SK-N-SH treated with all-trans-retinoic acid at 6 μM for 48 hours (cell line): ENCODE results near the gene USH2A.
A peak's percentile ranks its signal among the peaks of the same experiment; 100 is the strongest.

Experiments
- ATAC-seq: fragments of 200-7000 bp; cut with Tn5 transposase; 3 replicates; pipeline ENCODE4 v1.9.1; 2020; ENCODE audit warnings: mild to moderate bottlenecking, moderate library complexity
- CSDC2 ChIP-seq: fragments of 250-450 bp; sonication (Bioruptor Pico); IDR thresholded peaks from 2 replicates; pipeline ENCODE4 v1.5.0; 2020; ENCODE audit warnings: mild to moderate bottlenecking, moderate library complexity
- ESRRG ChIP-seq: fragments of 250-450 bp; sonication (Bioruptor Pico); IDR thresholded peaks from 2 replicates; pipeline ENCODE4 v1.6.1; 2021; ENCODE audit warnings: mild to moderate bottlenecking
- GLIS3 ChIP-seq: fragments of 250-450 bp; sonication (Bioruptor Pico); IDR thresholded peaks from 2 replicates; pipeline ENCODE4 v1.5.0; 2020; ENCODE audit warnings: mild to moderate bottlenecking, moderate library complexity
- ISL1 ChIP-seq: fragments of 250-450 bp; sonication (Bioruptor Pico); IDR thresholded peaks from 2 replicates; pipeline ENCODE4 v2.1.2; 2022; ENCODE audit warnings: mild to moderate bottlenecking, moderate library complexity
- OSR1 ChIP-seq: fragments of 250-450 bp; sonication (Bioruptor Pico); IDR thresholded peaks from 2 replicates; pipeline ENCODE4 v1.8.0; 2022; ENCODE audit warnings: moderate library complexity, mild to moderate bottlenecking, inconsistent platforms
- PATZ1 ChIP-seq: fragments of 250-450 bp; sonication (Bioruptor Pico); IDR thresholded peaks from 2 replicates; pipeline ENCODE4 v1.8.0; 2020; ENCODE audit warnings: mild to moderate bottlenecking, moderate library complexity, borderline replicate concordance
- PPARA ChIP-seq: fragments of 250-450 bp; sonication (Bioruptor Pico); IDR thresholded peaks from 2 replicates; pipeline ENCODE4 v1.5.0; 2020; ENCODE audit warnings: mild to moderate bottlenecking, borderline replicate concordance
- RARB ChIP-seq: fragments of 250-450 bp; sonication (Bioruptor Pico); IDR thresholded peaks from 2 replicates; pipeline ENCODE4 v1.8.0; 2021; ENCODE audit warnings: mild to moderate bottlenecking, moderate library complexity
- SNAI2 ChIP-seq: fragments of 250-450 bp; sonication (Bioruptor Pico); IDR thresholded peaks from 2 replicates; pipeline ENCODE4 v1.5.0; 2020; ENCODE audit warnings: mild to moderate bottlenecking, moderate library complexity
- TOX ChIP-seq: fragments of 250-450 bp; sonication (Bioruptor Pico); IDR thresholded peaks from 2 replicates; pipeline ENCODE4 v1.8.0; 2021; ENCODE audit warnings: mild to moderate bottlenecking, moderate library complexity, borderline replicate concordance
- ZC3H10 ChIP-seq: fragments of 250-450 bp; sonication (Bioruptor Pico); IDR thresholded peaks from 2 replicates; pipeline ENCODE4 v1.5.1; 2021; ENCODE audit warnings: mild to moderate bottlenecking, moderate library complexity
- ZFP3 ChIP-seq: fragments of 250-450 bp; sonication (Bioruptor Pico); IDR thresholded peaks from 2 replicates; pipeline ENCODE4 v1.5.0; 2020; ENCODE audit warnings: mild to moderate bottlenecking, moderate library complexity
- ZFP30 ChIP-seq: fragments of 450-650 bp; formaldehyde crosslinking; IDR thresholded peaks from 2 replicates; pipeline ENCODE4 v1.5.0; 2022; ENCODE audit warnings: mild to moderate bottlenecking, moderate library complexity
- ZNF565 ChIP-seq: fragments of 450-650 bp; formaldehyde crosslinking; conservative IDR thresholded peaks from 2 replicates; pipeline ENCODE4 v1.5.0; 2020; ENCODE audit warnings: low read depth, mild to moderate bottlenecking, moderate library complexity
- ZNF70 ChIP-seq: fragments of 450-650 bp; formaldehyde crosslinking; IDR thresholded peaks from 2 replicates; pipeline ENCODE4 v1.5.0; 2020; ENCODE audit warnings: mild to moderate bottlenecking, moderate library complexity
- ZNF8 ChIP-seq: fragments of 450-650 bp; formaldehyde crosslinking; IDR thresholded peaks from 2 replicates; pipeline ENCODE4 v1.5.0; 2020; ENCODE audit warnings: mild to moderate bottlenecking, moderate library complexity
- TF ChIP-seq, protein P1 (sequence below): fragments of 250-450 bp; sonication (Bioruptor Pico); IDR thresholded peaks from 2 replicates; pipeline ENCODE4 v1.5.1; 2021; ENCODE audit warnings: mild to moderate bottlenecking, moderate library complexity
- TF ChIP-seq, protein P2 (sequence below): fragments of 250-450 bp; sonication (Bioruptor Pico); IDR thresholded peaks from 2 replicates; pipeline ENCODE4 v1.5.0; 2020; ENCODE audit warnings: mild to moderate bottlenecking, moderate library complexity

The USH2A gene

DNA sequence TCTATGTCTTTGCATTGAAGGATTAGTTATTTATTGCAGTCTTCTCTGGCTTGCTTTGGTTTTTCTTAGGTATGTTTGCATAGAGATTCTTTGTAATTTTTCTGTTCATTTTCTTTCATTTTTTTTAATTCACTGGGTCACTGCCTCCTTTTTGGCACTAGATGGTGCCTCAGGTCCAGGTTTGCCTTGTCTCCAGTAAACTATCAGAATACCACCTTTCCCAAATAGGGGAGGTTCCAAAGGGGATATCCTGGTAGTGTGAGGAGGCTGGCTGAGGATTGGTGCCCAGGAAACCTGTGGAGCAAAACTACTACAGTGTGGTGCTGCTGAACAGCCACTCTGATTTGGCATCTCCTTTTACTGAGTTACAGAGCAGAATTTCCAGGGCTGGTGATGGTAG is 599.0 kb downstream of the USH2A start:
- TF ChIP-seq ZNF565 (CRISPR knock-in tag) (no peak), ISL1 (CRISPR knock-in tag) (no peak), RARB (CRISPR knock-in tag) (no peak), GLIS3 (CRISPR knock-in tag) (no peak), ZNF8 (CRISPR knock-in tag) (no peak), OSR1 (CRISPR knock-in tag) (no peak), TOX (CRISPR knock-in tag) (no peak), PATZ1 (CRISPR knock-in tag) (no peak), ZFP30 (CRISPR knock-in tag) (no peak), ZFP3 (no peak), SNAI2 (CRISPR knock-in tag) (no peak)
- TF ChIP-seq, protein P1, sequence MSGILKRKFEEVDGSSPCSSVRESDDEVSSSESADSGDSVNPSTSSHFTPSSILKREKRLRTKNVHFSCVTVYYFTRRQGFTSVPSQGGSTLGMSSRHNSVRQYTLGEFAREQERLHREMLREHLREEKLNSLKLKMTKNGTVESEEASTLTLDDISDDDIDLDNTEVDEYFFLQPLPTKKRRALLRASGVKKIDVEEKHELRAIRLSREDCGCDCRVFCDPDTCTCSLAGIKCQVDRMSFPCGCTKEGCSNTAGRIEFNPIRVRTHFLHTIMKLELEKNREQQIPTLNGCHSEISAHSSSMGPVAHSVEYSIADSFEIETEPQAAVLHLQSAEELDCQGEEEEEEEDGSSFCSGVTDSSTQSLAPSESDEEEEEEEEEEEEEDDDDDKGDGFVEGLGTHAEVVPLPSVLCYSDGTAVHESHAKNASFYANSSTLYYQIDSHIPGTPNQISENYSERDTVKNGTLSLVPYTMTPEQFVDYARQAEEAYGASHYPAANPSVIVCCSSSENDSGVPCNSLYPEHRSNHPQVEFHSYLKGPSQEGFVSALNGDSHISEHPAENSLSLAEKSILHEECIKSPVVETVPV (CRISPR knock-in tag), result no peak
- TF ChIP-seq, protein P2, sequence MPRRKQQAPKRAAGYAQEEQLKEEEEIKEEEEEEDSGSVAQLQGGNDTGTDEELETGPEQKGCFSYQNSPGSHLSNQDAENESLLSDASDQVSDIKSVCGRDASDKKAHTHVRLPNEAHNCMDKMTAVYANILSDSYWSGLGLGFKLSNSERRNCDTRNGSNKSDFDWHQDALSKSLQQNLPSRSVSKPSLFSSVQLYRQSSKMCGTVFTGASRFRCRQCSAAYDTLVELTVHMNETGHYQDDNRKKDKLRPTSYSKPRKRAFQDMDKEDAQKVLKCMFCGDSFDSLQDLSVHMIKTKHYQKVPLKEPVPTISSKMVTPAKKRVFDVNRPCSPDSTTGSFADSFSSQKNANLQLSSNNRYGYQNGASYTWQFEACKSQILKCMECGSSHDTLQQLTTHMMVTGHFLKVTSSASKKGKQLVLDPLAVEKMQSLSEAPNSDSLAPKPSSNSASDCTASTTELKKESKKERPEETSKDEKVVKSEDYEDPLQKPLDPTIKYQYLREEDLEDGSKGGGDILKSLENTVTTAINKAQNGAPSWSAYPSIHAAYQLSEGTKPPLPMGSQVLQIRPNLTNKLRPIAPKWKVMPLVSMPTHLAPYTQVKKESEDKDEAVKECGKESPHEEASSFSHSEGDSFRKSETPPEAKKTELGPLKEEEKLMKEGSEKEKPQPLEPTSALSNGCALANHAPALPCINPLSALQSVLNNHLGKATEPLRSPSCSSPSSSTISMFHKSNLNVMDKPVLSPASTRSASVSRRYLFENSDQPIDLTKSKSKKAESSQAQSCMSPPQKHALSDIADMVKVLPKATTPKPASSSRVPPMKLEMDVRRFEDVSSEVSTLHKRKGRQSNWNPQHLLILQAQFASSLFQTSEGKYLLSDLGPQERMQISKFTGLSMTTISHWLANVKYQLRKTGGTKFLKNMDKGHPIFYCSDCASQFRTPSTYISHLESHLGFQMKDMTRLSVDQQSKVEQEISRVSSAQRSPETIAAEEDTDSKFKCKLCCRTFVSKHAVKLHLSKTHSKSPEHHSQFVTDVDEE (CRISPR knock-in tag), result no peak
- ATAC-seq, result peak; percentile 62

- no peak for ATAC-seq
- no peak for TF ChIP-seq ISL1 (CRISPR knock-in tag)
- no peak for TF ChIP-seq ZC3H10 (CRISPR knock-in tag)
Measured at GRCh38 chr1:215819114-215819513, 604.1 kb downstream of the USH2A start.

DNA sequence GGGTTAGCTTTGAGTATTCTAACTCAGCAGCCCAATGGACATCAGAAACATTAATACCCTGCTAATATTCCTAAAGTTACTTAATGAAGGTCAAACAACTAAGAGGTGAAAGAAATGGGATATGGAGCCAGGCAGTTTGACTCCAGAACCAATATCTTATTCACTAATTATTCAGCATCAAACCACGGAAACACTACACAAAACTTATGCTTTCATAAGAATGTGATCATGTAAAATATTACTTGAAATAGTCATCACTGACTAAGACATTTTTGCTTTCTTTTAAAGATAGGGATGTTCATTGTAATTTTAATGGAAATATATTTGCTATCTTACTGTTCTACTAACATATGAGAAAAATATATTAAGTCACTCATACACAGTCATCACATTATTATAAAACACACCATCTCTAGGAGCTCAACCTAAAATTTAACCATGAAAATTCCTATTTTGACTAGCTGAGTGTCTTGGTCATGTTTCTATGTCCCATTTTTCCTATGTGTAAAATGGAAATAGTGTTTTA is 615.3 kb downstream of the USH2A start:
- no peak for ATAC-seq
- TF ChIP-seq ZNF565 (CRISPR knock-in tag), result no peak
- no peak for TF ChIP-seq ZNF70 (CRISPR knock-in tag)
- no peak for TF ChIP-seq ESRRG
- TF ChIP-seq, protein P1 (CRISPR knock-in tag), result no peak
- no peak for TF ChIP-seq CSDC2 (CRISPR knock-in tag)
- no peak for TF ChIP-seq GLIS3 (CRISPR knock-in tag)
- TF ChIP-seq ZC3H10 (CRISPR knock-in tag), result no peak
- TF ChIP-seq TOX (CRISPR knock-in tag), result no peak
- TF ChIP-seq, protein P2 (CRISPR knock-in tag), result no peak
- no peak for TF ChIP-seq ZNF8 (CRISPR knock-in tag)
- no peak for TF ChIP-seq PPARA
- no peak for TF ChIP-seq ISL1 (CRISPR knock-in tag)
- TF ChIP-seq ZFP30 (CRISPR knock-in tag), result no peak
- TF ChIP-seq PATZ1 (CRISPR knock-in tag), result no peak
